Activated CD4-positive, alpha-beta memory T cell treated with anti-CD3 and anti-CD28 coated beads for 36 hours (primary cell): ENCODE results near the gene MTA2. TPM values are rescaled to one million over a fixed set of nuclear protein-coding genes. Genes with fewer than 3 reads are reported as not detected.
"Not testable (repeated sequence)": the region's sequence is repeated elsewhere in the genome, so short reads cannot be mapped to it uniquely, and the experiment has no call there.

Source experiments
- CTCF ChIA-PET: fragments of 350-600 bp; sonication (Branson Sonifier 250); formaldehyde crosslinking; loops from one replicate; lab custom pipeline; 2021; ENCODE audit warnings: antibody characterized with exemption, inconsistent platforms; lab: Charles Lee
- POLR2A ChIA-PET: fragments of 350-600 bp; sonication (Branson Sonifier 250); formaldehyde crosslinking; loops from one replicate; lab custom pipeline; 2021; ENCODE audit warnings: antibody characterized with exemption; lab: Charles Lee
- DNase-seq: peaks from one replicate; pipeline ENCODE4 v3.0.0-alpha.2; 2020
- H3K27ac Mint-ChIP-seq: one replicate; pipeline ENCODE4 v1.8.0; 2021; ENCODE audit warnings: mixed read lengths
- H3K27me3 Mint-ChIP-seq: one replicate; pipeline ENCODE4 v1.8.0; 2021; ENCODE audit warnings: mixed read lengths
- H3K36me3 Mint-ChIP-seq: one replicate; pipeline ENCODE4 v1.8.0; 2021; ENCODE audit warnings: mixed read lengths
- H3K4me1 Mint-ChIP-seq: one replicate; pipeline ENCODE4 v1.8.0; 2021; ENCODE audit warnings: low read depth, mixed read lengths
- H3K4me3 Mint-ChIP-seq: one replicate; pipeline ENCODE4 v1.8.0; 2021; ENCODE audit warnings: mild to moderate bottlenecking, mixed read lengths
- H3K9me3 Mint-ChIP-seq: one replicate; pipeline ENCODE4 v1.8.0; 2021; ENCODE audit warnings: mixed read lengths
- intact Hi-C: fragments of 100-400 bp; cut with micrococcal nuclease; formaldehyde crosslinking; loops from one replicate; pipeline ENCODE4 v1.15.1; 2023
- total RNA-seq, 2 experiments: library from RNA; stranded (reverse); gene quantifications; one replicate each; pipeline ENCODE4 v1.2.3, GENCODE V29; 2021

MTA2 gene
- total RNA-seq, 2 experiments from 2014 or later, result 166 to 167 TPM

DNA sequence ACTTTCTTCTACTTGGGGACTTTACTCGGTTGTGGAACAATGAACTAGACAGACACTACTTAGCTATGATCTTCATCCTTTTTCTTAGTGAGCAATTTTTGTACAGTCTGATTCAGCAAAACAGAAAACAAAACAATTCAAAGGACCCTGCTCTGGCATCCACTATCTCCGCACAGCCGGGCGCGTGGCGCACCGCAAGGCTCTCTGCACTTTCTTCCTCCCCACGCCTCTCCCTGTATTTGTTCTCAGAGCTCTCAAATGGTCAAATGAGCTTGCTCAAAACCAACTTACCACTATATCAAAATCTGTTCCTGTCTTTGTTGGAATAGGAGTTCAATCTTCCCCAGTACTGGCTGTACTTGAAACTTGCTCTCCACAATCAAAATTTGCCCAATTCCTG lies 35.4 kb downstream of the MTA2 start:
- peaks cover 59% of the 10 kb centered on the region for H3K4me1 Mint-ChIP-seq
- H3K36me3 Mint-ChIP-seq, result peaks cover 61% of the 10 kb centered on the region
- H3K4me3 Mint-ChIP-seq, result no peak overlapping the region
- peak overlapping the region; percentile 59 for H3K27ac Mint-ChIP-seq
- CTCF ChIA-PET, result interaction anchor here (0.9 to 3.2 kb wide), 6 partner anchors 8 to 220 kb away, joined by 3 to 19 read pairs (median 5); no protein-coding TSS in a partner anchor
- no peaks in the 10 kb centered on the region for H3K27me3 Mint-ChIP-seq
- POLR2A ChIA-PET, result interaction anchor here (1.0 to 1.9 kb wide), 4 partner anchors 9 to 105 kb away, joined by 3 to 10 read pairs (median 4); partner anchors contain the start of genes LBHD1, TUT1 and UQCC3
- intact Hi-C loops, result no loop called here
- no peak for DNase-seq
- H3K9me3 Mint-ChIP-seq, result no peaks in the 10 kb centered on the region

GRCh38 chr11:62565100-62565802 lies 36.4 kb downstream of the MTA2 start:
- peak overlapping the region; percentile 59 for H3K27ac Mint-ChIP-seq
- no peak for DNase-seq
- no peaks in the 10 kb centered on the region for H3K9me3 Mint-ChIP-seq
- peaks cover 60% of the 10 kb centered on the region for H3K4me1 Mint-ChIP-seq
- H3K27me3 Mint-ChIP-seq, result no peaks in the 10 kb centered on the region
- no peak overlapping the region for H3K4me3 Mint-ChIP-seq
- CTCF ChIA-PET, result interaction anchor here (1.7 to 3.2 kb wide), 3 partner anchors 22 to 141 kb away, joined by 5 to 19 read pairs (median 11); partner anchors contain the start of gene TUT1
- POLR2A ChIA-PET, result interaction anchor here (1.5 to 1.9 kb wide), 3 partner anchors 8 to 106 kb away, joined by 3 to 10 read pairs (median 6); partner anchors contain the start of genes LBHD1, TUT1 and UQCC3
- peaks cover 63% of the 10 kb centered on the region for H3K36me3 Mint-ChIP-seq
- intact Hi-C loops, result no loop called here

- H3K4me3 Mint-ChIP-seq, H3K9me3 Mint-ChIP-seq, H3K27me3 Mint-ChIP-seq, DNase-seq, intact Hi-C loops: not testable (repeated sequence)
- POLR2A ChIA-PET, result interaction anchor here (0.7 kb wide), 1 partner anchor 54 kb away, joined by 3 read pairs; no protein-coding TSS in a partner anchor
- CTCF ChIA-PET, result interaction anchor here (1.3 to 7.5 kb wide), 6 partner anchors 11 to 295 kb away, joined by 3 to 172 read pairs (median 30); no protein-coding TSS in a partner anchor
- H3K36me3 Mint-ChIP-seq, result peaks cover 62% of the 10 kb centered on the region
- H3K27ac Mint-ChIP-seq, result peak overlapping the region; percentile 59
- H3K4me1 Mint-ChIP-seq, result peaks cover 68% of the 10 kb centered on the region
These were observed 39.9 kb downstream of the MTA2 start for GRCh38 chr11:62561677-62562230.

- H3K9me3 Mint-ChIP-seq, result no peaks in the 10 kb centered on the region
- peaks cover 68% of the 10 kb centered on the region for H3K4me1 Mint-ChIP-seq
- CTCF ChIA-PET, result interaction anchor here (0.6 to 7.5 kb wide), 18 partner anchors 9 to 296 kb away, joined by 3 to 172 read pairs (median 4); partner anchors contain the start of genes AHNAK and TUT1
- no peak overlapping the region for H3K4me3 Mint-ChIP-seq
- intact Hi-C loops, result loop anchor here (1.0 kb wide), 4 partner anchors 8 to 136 kb away; partner anchors contain the start of gene EEF1G
- H3K27ac Mint-ChIP-seq, result peak overlapping the region; percentile 92
- POLR2A ChIA-PET, result interaction anchor here (0.9 to 4.1 kb wide), 8 partner anchors 9 to 136 kb away, joined by 3 to 18 read pairs (median 6); partner anchors contain the start of genes C11orf98, CSKMT and TUT1
- peaks cover 50% of the 10 kb centered on the region for H3K36me3 Mint-ChIP-seq
- DNase-seq, result peak; percentile 90
- H3K27me3 Mint-ChIP-seq, result no peaks in the 10 kb centered on the region
These were observed 41.0 kb downstream of the MTA2 start for GRCh38 chr11:62560566-62561103.

DNA sequence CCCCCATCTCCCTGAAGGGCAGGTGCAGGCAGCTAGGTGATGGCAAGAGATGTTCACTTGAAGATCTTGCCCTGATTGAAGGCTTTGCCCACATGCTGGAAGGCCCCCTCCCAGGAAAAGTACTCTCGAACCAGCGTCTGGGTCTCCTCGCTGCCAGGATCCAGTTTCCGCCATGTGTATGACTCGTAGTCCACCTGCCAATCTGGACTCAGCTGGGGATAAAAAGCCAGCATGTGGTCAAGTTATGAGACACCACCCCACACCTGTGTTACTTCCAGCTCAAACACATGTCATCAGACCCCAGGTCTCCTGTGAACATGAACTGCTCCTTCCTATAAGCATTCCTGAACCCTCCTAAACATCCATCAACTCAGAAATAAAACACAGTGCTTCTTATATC lies 42.0 kb downstream of the MTA2 start:
- H3K36me3 Mint-ChIP-seq, result peaks cover 42% of the 10 kb centered on the region
- H3K27me3 Mint-ChIP-seq, DNase-seq, H3K4me3 Mint-ChIP-seq, H3K9me3 Mint-ChIP-seq: not testable (repeated sequence)
- POLR2A ChIA-PET, result interaction anchor here (1.0 to 9.1 kb wide), 7 partner anchors 8 to 135 kb away, joined by 3 to 188 read pairs (median 9); partner anchors contain the start of genes AHNAK, C11orf98, CSKMT and TUT1
- H3K4me1 Mint-ChIP-seq, result peaks cover 75% of the 10 kb centered on the region
- intact Hi-C loops, result loop anchor here (1.0 to 5.0 kb wide), 5 partner anchors 7 to 283 kb away; partner anchors contain the start of gene EEF1G
- CTCF ChIA-PET, result interaction anchor here (0.8 to 7.5 kb wide), 13 partner anchors 9 to 166 kb away, joined by 3 to 172 read pairs (median 7); partner anchors contain the start of genes AHNAK and TUT1
- peak overlapping the region; percentile 92 for H3K27ac Mint-ChIP-seq

- intact Hi-C loops, result loop anchor here (5.0 kb wide), 1 partner anchor 283 kb away; no protein-coding TSS in a partner anchor
- peaks cover 79% of the 10 kb centered on the region for H3K4me1 Mint-ChIP-seq
- H3K36me3 Mint-ChIP-seq, result peaks cover 42% of the 10 kb centered on the region
- no peaks in the 10 kb centered on the region for H3K27me3 Mint-ChIP-seq
- H3K27ac Mint-ChIP-seq, result peak overlapping the region; percentile 92
- POLR2A ChIA-PET, result interaction anchor here (1.1 to 9.1 kb wide), 6 partner anchors 8 to 134 kb away, joined by 4 to 188 read pairs (median 10); partner anchors contain the start of genes AHNAK, C11orf98, CSKMT and TUT1
- CTCF ChIA-PET, result interaction anchor here (0.6 to 7.5 kb wide), 11 partner anchors 8 to 228 kb away, joined by 3 to 172 read pairs (median 7); partner anchors contain the start of genes AHNAK, LBHD1, TMEM179B and TUT1
- DNase-seq, result no peak
- no peak overlapping the region for H3K4me3 Mint-ChIP-seq
- no peaks in the 10 kb centered on the region for H3K9me3 Mint-ChIP-seq
These were observed 42.5 kb downstream of the MTA2 start for GRCh38 chr11:62559204-62559603.

DNA sequence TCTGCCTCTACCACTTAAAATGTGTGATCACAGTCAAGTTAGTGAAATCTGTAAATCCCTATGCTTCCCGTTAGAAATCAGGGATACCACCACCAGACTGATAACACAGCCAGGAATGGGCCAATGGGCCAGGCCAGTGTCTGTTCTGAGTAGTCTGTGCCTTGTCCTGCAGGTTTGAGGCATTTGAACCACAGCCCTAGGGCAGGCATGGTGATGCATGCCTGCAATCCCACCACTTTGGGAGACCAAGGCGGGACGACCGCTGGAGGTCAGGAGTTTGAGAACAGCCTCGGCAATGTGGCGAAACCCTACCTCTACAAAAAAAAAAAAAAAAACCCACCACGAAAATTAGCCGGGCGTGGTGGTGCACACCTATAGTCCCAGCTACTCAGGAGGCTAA lies 43.0 kb downstream of the MTA2 start:
- Mint-ChIP-seq H3K27me3 (no peaks in the 10 kb centered on the region), H3K4me1 (peaks cover 81% of the 10 kb centered on the region), H3K36me3 (peaks cover 39% of the 10 kb centered on the region), H3K9me3 (no peaks in the 10 kb centered on the region), H3K4me3 (no peak overlapping the region), H3K27ac (peak overlapping the region; percentile 96)
- no peak for DNase-seq
- CTCF ChIA-PET, result interaction anchor here (0.6 to 7.5 kb wide), 11 partner anchors 8 to 228 kb away, joined by 3 to 172 read pairs (median 7); partner anchors contain the start of genes AHNAK, LBHD1, TMEM179B and TUT1
- POLR2A ChIA-PET, result interaction anchor here (1.1 to 9.1 kb wide), 5 partner anchors 16 to 134 kb away, joined by 4 to 188 read pairs (median 8); partner anchors contain the start of genes AHNAK, C11orf98, CSKMT and TUT1
- intact Hi-C loops, result loop anchor here (5.0 kb wide), 1 partner anchor 284 kb away; no protein-coding TSS in a partner anchor

GRCh38 chr11:62556875-62557631 lies 44.6 kb downstream of the MTA2 start:
- intact Hi-C loops, result loop anchor here (1.0 to 5.0 kb wide), 4 partner anchors 14 to 285 kb away; partner anchors contain the start of genes EEF1G and TUT1
- POLR2A ChIA-PET, result interaction anchor here (0.6 to 9.1 kb wide), 16 partner anchors 9 to 329 kb away, joined by 3 to 188 read pairs (median 5); partner anchors contain the start of genes AHNAK, C11orf98, CSKMT and EEF1G
- Mint-ChIP-seq H3K36me3 (peaks cover 35% of the 10 kb centered on the region), H3K4me3 (peak overlapping the region; percentile 59), H3K9me3 (no peaks in the 10 kb centered on the region), H3K4me1 (peaks cover 94% of the 10 kb centered on the region), H3K27ac (peak overlapping the region; percentile 96), H3K27me3 (no peaks in the 10 kb centered on the region)
- CTCF ChIA-PET, result interaction anchor here (0.8 to 7.5 kb wide), 16 partner anchors 9 to 230 kb away, joined by 3 to 172 read pairs (median 4); partner anchors contain the start of genes AHNAK, C11orf98, CSKMT and EEF1G
- peak; percentile 86 for DNase-seq

DNA sequence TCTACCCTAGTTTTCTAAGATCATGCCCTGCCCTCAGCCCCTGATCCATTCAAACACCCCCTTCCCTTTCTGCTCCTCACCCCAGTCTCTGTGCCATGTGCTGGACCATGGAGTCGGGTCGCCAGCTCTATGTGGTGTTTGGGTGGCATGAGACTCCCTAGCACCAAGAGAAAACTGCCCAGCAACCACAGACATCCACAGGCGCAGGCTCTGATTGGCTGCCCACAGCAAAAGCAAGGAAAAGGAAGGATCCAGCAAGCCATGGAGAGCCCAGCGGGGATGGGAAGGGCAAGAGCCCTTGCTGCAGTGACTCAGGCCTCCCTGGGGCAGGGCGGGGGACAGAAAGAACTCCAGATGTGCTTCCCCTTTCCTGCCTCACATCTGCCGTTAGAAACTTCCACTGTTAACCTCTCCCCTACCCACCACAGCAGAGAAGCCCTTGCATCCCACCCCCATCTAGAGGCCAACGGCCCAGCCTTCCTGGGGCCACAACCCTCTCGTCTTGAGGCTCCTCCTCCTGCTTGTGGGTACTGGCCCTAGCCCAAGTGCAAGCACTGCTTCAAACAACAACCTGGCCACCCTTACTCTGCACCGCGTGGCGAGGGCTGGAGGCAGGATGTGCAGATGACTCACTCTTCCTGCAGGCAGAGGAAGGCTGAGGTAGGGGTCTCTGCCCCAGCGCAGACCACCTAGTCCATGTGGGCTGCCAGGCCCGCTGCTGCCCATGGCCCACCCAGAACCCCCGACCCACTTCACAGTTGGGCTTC lies 45.4 kb downstream of the MTA2 start:
- Mint-ChIP-seq H3K9me3 (no peaks in the 10 kb centered on the region), H3K27me3 (peaks cover 2% of the 10 kb centered on the region), H3K27ac (peak overlapping the region; percentile 96), H3K4me1 (peaks cover 96% of the 10 kb centered on the region), H3K36me3 (peaks cover 30% of the 10 kb centered on the region), H3K4me3 (peak overlapping the region; percentile 59)
- POLR2A ChIA-PET, result interaction anchor here (0.9 to 9.1 kb wide), 20 partner anchors 10 to 326 kb away, joined by 3 to 188 read pairs (median 6); partner anchors contain the start of genes AHNAK, C11orf98, CSKMT and EEF1G
- CTCF ChIA-PET, result interaction anchor here (0.8 to 7.5 kb wide), 8 partner anchors 9 to 131 kb away, joined by 3 to 172 read pairs (median 8); partner anchors contain the start of genes AHNAK, C11orf98, CSKMT and TUT1
- intact Hi-C loops, result loop anchor here (2.0 to 5.0 kb wide), 2 partner anchors 17 to 286 kb away; partner anchors contain the start of gene EEF1G
- DNase-seq, result peak; percentile 94
